ENCODE data around the gene NHSL1.

Gene NHSL1

DNA sequence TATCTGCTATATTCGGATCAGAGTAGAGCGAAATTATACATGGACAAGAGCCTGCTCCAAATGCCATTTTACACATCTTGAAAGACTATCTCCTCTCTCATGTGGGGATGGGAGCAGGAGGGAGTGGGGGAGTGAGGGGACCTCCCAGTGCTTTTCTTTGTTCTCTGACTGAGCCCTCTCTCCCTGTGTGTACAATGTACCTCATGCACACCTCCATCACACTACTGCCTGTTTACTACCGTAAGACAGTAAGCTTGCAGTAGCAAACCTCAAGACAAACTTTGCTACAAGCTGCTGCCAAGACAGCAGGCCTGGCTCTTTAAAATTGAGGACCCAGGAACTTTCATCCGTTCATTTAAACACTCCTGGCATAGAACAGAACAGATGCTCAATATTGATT lies 7.2 kb downstream of the NHSL1 start:
- FAIRE-seq: no peak

DNA sequence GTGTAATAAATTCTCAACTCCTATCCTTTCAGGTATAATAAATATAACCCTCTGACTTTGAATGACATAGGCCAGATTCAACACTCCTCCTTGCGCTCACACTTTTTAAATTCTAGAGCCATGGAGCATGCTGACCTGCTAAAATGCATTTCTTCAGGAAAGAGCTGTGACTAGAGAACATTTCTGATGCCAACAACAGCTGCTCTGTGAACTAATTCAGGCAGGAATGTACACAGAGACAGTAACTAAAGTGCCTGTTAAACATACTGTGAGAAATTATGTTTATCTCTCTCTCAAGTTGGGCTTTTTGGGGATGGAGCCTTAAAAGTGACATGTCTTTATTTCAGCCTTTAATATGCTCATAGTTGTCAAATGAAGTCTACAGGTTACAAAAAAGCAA lies 8.3 kb downstream of the NHSL1 start:
- no peak for FAIRE-seq

DNA sequence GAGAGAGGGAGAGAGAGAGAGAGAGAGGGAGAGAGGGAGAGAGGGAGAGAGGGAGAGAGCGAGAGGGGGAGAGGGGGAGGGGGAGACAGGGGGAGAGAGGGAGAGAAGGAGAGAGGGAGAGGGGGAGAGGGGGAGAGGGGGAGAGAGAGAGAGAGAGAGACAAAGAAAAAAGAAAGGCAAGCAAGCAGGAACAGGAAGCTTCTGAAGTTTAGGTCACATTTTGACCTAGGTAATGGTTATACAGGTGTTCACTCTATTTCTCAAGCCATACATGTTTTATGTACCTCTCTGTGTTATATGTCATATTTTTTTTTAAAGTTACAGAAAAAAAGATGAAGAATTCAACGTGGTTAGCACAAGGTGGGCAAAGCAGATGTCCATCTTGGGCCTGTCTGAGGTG lies 9.4 kb downstream of the NHSL1 start:
- no peak for FAIRE-seq

DNA sequence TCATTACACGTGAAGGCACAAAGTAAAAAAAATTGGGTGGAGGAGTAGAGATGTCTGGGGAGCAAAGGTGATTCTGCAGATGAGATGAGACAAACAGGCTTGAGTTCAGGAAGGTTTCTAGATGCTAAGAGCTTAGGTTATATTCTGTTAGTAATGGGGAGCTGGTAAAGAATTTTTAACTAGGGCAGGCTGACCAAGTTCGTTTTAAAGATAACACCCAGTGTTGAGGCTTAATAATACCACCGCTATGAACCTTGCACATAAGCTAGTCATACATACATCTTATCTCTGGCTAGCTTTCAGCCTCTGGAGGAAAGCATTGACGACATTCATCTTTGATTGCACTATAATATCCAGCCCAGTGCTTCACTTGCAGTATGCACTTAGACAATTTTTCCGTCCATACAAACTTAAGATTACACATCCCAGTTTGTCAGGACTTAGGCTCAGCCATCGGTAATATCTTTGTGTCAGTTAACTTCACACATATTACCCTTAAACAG lies 12.1 kb downstream of the NHSL1 start:
- no peak for FAIRE-seq

DNA sequence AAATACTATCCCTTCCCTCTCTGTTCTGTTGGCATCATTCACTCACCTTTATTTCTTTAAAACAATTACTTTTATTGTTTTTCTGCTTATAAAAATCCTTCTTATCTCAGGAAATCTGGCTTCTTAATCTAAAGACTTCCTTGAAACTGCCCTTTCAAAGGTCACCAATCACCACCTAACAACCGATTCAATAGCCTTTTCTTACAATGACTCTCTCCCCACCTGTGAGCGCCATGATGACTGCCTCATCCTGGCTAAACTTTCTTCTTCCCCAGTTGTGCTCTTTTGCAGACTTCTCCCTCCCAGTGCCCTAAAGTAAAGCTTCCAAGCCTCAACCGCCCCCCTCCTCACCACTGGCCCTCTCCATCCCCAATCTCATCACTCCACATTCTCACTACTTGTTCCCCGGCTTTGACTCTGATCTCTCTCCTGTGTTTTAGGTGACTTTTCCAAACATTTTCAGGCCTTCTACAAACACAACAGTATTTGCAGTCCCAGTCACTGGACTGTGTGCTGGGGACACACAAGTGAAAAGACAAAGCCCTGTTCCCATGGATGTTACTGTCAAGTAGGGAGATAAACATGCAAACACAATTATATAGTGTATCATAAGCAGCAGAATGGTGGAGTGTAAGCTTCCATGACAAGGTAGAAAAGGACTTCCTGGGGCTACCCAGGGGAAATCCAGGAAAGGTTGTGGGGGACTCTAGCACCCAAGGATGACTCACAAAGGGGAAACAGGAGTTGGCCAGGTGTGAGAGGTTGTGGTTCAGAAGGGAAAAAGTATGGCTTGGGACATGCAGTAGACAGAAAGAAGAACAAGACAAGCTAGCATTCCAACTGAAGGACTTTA lies 12.8 kb downstream of the NHSL1 start:
- no peak for FAIRE-seq

DNA sequence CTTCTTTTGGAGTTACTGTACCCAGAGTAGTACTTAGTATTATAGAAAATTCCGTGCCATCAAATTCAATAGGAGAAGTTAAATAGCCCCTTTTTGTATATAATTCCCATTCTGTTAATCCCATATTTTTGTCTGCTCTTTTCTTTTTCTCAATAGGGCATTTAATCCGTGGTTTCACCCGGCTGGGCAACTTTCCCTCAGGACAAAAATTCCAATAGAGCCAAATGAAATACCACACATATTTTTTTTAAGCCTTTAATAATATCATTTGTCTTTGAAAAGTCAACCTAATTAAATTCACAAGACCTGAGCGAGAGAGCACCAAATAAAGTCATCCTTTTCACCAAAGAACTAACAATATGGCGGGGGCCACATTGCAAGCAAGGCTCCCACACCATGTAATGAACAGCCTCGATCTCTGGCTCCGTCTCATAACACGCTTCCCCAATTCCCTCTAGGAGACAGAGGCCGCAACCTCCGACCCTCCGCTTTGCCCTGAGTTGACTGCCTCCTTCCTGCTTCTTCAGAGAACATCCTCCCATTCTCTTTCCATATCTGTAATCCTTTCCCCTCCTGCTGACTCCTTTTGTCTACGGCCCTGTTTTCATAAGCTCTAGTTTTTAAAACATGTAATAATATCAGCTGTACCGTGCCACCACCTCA lies 13.6 kb downstream of the NHSL1 start:
- no peak for FAIRE-seq

DNA sequence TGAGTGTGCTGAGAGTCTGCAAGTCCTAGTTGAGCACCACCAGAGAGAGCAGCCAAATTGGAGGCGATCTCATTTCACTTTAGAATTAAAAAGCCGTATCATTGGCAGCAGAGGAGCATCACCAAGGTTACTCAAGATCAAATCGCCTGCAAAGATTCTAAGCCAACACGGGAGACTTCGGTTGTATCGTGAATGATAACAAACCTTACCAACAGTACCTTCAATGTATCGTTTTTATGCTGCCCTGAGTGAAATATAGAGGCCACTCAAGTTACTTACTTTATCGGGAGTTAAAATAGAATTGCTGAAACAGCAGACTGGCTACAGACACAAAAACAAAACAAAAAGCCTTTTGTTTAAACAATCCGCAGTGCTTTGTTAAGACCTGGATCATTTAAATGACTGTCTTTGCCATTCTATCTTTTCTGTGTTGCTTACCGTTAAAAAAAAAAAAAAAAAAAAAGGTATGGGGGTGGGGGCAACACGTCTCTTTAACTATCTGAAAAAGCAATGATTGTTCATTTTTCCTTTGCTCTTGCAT lies 14.2 kb downstream of the NHSL1 start:
- FAIRE-seq: no peak

DNA sequence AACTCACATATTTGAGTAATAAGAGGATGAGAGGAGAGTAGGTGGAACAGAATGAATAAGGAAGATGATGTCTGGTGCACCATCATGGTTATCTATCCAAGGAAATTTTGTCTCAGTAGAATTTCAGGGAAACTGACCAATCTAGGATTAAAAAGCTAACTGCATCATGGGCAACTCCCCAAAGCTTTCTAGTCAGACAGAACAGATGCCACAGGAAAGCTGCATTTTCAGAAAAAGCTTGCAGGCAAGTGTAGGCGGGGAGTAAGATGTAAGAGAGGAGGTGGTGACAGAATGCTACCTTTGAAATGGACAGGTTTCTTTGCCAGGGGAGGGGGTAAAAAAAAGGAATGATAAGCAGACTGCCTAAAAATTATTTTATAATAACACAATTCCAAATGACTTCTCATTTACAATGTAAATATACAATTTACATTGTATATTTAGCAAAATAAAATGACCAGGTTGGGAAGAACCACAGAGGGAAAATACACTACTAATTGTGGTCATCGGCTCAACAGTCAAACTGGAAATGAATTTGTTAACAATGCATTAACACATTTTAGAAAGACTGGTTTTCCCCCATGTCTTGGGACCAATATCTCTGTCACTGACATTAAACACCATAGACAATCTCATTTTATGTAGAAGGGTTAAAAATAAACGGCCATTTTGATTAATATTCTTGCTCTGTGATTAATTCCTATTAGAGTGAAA lies 15.1 kb downstream of the NHSL1 start:
- FAIRE-seq: no peak

DNA sequence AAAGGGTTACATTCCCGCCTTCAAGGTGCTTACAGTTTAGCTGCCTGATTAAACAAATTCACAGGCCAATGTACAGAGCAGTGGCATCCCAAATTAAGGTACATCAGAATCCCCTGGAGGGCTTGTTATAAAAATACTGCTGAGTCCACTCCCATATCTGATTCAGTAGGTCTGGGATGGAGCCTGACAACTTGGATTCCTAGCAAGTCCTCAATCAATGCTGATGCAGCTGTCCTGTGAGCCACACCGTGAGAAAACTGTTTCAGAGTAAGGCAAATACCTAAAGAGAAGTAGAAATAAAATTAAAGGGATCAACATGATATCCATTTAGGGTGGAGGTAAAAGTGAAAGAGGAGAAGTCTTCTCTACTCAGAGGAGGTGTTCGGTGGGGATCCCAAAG lies 16.5 kb downstream of the NHSL1 start:
- no peak for FAIRE-seq

DNA sequence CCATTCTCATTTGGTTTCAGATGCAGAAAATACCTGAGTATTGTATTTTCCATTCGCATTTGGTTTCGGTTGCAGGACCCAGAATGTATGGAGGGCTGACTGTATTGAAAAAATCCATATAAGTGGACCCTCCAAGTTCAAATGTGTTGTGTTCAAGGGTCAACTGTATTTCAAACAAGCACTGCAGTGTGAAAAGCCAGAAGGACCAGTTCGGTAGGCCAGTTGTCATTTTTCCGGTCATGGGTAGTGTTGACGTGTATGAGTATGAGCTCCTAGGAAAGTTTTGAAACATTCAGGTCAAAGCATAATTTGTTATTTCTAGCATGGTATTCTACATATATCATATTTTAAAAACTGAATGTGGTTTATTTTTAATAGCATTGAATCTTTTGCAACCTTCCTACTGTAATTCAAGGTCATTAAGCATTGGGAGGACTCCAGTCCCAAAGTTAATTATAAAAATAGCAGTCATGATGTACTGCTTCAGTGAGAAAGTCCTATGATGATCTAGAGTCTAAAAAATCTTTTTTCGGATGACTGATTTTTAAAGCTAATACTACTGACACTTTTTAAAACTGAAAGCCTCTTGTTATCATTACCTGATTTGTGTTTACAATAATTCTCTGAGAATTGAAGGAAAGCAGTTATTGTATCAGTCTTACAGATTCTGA lies 18.9 kb downstream of the NHSL1 start:
- no peak for FAIRE-seq

DNA sequence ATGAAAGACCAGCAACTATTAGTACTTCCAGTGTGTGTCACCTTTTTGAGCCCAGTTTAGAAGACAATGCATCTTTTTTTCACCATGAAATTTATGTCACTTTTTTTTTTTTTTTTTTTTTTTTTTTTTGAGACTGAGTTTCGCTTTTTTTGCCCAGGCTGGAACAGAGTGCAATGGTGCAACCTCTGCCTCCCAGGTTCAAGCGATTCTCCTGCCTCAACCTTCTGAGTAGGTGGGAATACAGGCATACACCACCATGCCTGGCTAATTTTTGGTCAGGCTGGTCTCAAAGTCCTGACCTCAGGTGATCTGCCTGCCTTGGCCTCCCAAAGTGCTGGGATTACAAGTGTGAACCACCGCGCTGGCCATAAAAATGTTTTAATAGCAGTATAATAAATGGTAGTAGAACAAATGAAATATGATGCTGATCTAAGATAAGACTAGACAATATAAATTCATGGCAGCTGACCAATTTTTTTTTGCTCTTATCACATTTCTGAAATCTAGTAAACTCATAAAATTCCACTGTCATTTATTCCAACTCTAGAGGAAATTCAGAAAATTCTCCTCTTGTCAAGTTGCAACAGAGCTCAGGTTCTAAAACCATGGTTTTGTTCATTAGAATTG lies 21.3 kb downstream of the NHSL1 start:
- FAIRE-seq: no peak

DNA sequence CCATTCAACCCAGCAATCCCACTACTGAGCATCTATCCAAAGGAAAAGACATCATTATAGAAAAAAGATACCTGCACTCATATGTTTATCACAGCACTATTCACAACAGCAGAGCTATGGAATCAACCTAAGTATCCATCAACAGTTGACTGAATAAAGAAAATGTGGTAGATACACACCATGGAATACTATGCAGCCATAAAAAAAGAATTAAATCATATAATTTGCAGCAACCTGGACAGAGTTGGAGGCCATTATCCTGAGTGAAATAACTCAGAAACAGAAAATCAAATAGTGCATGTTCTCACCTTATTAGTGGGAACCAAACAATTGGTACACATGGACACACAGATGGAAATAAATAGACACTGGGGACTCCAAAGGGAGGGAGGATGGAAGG lies 23.2 kb downstream of the NHSL1 start:
- FAIRE-seq: no peak

DNA sequence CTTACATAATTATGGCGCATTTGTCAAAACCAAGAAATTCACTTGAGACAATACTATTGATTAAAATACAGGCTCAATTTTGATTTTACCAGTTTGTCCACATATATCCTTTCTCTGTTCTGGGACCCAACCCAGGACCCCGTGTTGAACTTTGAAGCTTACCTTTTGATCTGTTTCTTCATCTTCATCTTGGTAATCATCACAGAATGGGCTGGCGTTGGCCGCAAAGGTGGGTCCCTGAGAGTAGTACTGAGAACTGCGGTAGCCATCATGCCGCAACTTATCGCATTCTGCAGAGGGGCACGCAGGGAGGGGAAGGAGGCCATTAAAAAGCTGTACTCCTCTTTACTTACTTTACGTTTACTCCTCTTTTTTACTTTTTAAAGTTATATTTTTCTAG lies 26.1 kb downstream of the NHSL1 start:
- FAIRE-seq: no peak

DNA sequence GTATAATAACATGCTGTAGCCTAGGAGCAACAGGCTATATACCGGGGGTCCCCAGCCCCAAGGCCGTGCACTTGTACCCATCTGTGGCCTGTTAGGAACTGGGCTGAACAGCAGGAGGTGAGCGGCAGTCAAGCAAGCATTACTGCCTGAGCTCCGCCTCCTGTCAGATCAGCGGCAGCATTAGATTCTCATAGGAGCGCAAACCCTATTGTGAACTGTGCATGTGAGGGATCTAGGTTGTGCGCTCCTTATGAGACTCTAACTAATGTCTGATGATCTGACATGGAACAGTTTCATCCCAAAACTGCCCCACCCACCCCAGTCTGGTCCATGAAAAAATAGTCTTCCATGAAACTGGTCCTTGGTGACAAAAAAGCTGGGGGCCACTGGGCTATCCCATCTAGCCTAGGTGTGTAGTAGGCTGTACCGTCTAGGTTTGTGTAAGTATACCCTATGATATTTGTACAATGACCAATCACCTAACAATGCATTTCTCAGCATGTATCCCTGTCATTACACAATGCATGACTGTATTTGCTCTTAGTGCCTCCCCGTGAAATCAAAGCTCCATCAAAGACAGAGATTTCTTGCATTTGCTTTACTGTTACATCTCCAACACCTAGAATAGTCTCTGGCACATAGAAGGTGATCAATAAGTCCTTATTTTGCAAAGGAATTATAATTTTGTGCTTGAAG lies 30.8 kb downstream of the NHSL1 start:
- FAIRE-seq: no peak

DNA sequence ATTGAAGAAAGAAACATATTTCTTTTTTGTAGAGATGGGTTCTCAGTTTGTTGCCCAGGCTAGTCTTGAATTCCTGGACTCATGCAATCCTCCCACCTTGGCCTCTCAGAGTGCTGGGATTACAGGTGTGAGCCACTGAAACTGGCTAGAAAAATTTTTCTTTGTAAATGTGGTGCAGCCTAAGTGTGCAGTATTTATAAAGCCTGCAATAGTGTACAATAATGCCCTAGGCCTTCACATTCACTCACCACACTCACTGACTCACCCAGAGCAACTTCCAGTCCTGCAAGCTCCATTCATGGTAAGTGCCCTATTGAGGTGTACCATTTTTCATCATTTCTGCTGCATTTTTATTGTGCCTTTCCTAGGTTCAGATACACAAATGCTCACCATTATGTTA lies 31.4 kb downstream of the NHSL1 start:
- no peak for FAIRE-seq

DNA sequence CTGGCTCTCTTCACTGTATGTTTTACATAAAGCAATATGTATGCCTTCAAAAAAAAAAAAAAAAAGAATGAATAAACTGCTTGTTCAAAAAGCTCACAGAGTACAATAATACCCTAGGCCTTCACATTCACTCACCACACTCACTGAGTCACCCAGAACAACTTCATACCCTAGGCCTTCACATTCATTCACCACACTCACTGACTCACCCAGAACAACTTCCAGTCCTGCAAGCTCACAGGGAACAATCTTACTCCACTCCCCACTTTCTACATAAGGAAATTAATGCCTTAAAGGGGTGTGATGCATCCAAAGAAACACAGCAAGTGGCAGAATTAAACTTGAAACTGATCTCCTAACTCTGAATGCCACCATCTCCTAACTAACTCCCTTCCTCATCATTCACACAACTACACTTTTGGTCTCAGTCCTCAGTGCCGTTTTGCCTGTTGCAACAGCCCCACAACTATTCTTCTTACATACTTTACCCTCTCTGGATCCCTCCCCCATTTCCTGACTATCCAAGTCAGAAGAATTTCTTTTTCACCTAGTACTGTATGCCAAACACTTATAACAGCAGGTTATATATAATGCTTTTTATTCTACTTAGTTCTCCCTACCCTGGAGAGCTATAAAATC lies 34.2 kb downstream of the NHSL1 start:
- FAIRE-seq: no peak

DNA sequence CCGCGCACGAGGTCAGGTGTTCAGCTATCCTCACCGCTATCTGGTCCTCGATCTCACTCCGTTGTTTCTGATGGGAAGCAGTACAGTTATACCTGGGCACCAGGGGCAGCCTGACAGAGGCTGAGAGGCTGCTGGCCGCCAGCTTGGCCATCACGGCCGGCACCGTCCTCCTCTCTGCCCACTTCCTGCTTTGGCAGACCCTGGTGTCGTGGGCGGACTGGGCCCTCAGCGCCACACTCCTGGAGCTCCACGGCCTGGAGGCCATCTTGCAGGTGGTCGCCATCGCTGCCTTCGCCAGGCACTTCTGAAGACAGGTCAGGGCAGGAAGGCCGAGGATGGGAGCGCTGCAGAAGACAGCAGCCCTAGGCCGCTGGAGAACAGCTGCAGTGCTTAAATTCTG lies 35.2 kb downstream of the NHSL1 start:
- no peak for FAIRE-seq

DNA sequence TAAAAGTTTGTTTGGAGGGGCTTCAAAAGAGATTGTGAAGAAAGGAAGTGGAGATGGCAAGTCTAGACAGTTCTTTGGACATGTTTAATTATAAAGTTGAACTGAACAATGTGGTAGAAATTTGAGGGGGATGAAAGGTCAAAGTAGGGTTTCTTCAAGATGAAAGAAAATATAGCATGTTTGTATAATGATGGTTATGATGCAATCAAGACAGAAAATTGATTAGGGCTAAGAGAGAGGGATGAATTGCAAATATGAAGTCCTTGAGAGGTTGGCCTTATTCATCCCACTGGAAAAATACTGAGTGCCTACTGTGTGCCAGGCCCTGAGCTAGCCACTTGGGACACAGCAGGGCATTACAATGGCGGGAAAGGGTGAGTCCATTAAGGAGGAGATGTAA lies 37.6 kb downstream of the NHSL1 start:
- no peak for FAIRE-seq

DNA sequence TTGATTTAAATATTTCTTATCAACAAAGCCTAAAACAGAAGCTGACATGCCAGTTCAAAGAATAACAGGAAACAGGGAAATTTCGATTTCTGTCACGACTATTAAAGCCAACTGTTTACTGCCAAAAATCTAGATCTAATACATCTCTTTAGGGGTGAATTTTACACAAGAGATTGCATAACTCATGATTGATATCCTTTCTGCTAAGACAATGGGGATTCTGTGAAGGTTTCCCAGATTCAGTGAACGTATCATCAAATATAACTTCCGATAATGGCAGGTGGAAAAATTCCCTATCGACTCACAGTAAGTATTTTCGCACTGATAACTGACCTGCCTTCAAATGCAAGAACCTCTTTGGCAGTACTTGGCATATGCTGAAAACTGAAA lies 42.9 kb downstream of the NHSL1 start:
- no peak for FAIRE-seq

DNA sequence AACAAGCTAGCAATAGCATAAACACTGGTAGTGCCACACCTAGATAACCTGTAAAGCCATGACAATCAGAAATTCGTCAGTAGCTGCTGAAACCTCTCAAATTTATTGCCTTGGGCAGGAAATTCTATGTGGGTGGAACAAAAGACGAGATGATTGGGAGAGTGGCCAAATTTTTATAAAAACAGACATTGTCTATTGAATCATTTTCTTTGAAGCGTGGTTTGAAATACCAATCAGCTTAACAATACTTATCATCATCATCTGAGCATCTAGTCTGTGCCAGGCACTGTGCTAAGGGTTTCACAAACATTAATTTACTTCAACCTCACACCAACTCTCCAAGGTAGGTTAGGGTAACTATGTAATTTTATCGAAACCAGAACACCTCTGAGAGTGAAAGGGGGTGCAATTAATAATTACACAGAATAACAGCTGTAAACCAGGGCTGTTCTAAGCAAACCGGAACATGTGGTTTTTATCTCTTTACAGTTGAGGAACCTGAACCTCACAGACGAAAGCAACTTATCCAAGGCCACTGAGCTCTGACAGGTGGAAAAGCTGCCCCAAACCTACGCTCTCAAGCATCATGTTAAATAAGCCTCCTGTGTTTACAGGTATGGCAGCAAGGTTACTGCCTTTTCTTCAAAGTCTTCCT lies 43.4 kb downstream of the NHSL1 start:
- FAIRE-seq: no peak

Measured in G401.6 (cell line).